Keratinocyte (primary cell): Measurements from ENCODE around the gene SCARB1. TPM values are rescaled to one million over a fixed set of nuclear protein-coding genes. Genes with fewer than 3 reads are reported as not detected.
A peak's percentile ranks its signal among the peaks of the same experiment; 100 is the strongest.

Experiments
- DNase-seq: peaks from one replicate; pipeline ENCODE4 v3.0.0-alpha.2; 2011; ENCODE audit warnings: low read depth, missing footprints, low spot score
- FAIRE-seq: peaks from 2 replicates; lab custom pipeline; 2011; peaks lifted over from hg19 to GRCh38; lab: Jason Lieb, UNC
- H2AFZ ChIP-seq: 2 replicates; pipeline ENCODE4 v1.6.0; 2012; ENCODE audit warnings: low read length, control low read depth, inconsistent platforms; ENCODE audit not compliant: control insufficient read depth
- H3K27ac ChIP-seq: 2 replicates; pipeline ENCODE4 v1.5.1; 2011; ENCODE audit warnings: low read length; ENCODE audit not compliant: control insufficient read depth, insufficient read depth
- H3K27me3 ChIP-seq: 3 replicates; pipeline ENCODE4 v1.6.0; 2011; ENCODE audit warnings: low read length; ENCODE audit not compliant: control insufficient read depth, insufficient read depth; ENCODE audit errors: extremely low read depth
- H3K36me3 ChIP-seq, 2 experiments: 2 replicates in 1 of 2; 3 replicates in 1 of 2; pipeline ENCODE4 v1.5.1; 2011; ENCODE audit warnings: low read length in 2 of 2, mild to moderate bottlenecking in 1 of 2; ENCODE audit not compliant: control insufficient read depth in 2 of 2, insufficient read depth in 2 of 2; ENCODE audit errors: extremely low read depth in 1 of 2
- H3K4me1 ChIP-seq: 3 replicates; pipeline ENCODE4 v1.5.1; 2011; ENCODE audit warnings: low read length; ENCODE audit not compliant: control insufficient read depth, insufficient read depth; ENCODE audit errors: extremely low read depth
- H3K4me2 ChIP-seq: 3 replicates; pipeline ENCODE4 v1.6.0; 2011; ENCODE audit warnings: low read depth, low read length; ENCODE audit not compliant: control insufficient read depth, insufficient read depth; ENCODE audit errors: extremely low read depth
- H3K4me3 ChIP-seq, 3 experiments: fragments of 200-600 bp in 1 of 3; sonication (generic) in 1 of 3; 2 replicates in 2 of 3; 3 replicates in 1 of 3; pipeline ENCODE4 v1.5.1; 2011 to 2016; ENCODE audit warnings: low read length in 3 of 3, mild to moderate bottlenecking in 3 of 3, control low read depth in 2 of 3, inconsistent platforms in 1 of 3, low read depth in 1 of 3, mixed read lengths in 1 of 3, mixed run types in 1 of 3, moderate library complexity in 1 of 3; ENCODE audit not compliant: control insufficient read depth in 2 of 3, insufficient read depth in 2 of 3; ENCODE audit errors: extremely low read depth in 1 of 3
- H3K79me2 ChIP-seq: 2 replicates; pipeline ENCODE4 v1.6.0; 2012; ENCODE audit warnings: low read length; ENCODE audit not compliant: control insufficient read depth, insufficient read depth
- H3K9ac ChIP-seq: 3 replicates; pipeline ENCODE4 v1.6.0; 2011; ENCODE audit warnings: low read length; ENCODE audit not compliant: control insufficient read depth, insufficient read depth; ENCODE audit errors: extremely low read depth
- H3K9me1 ChIP-seq: 3 replicates; pipeline ENCODE4 v1.6.0; 2011; ENCODE audit warnings: low read length; ENCODE audit not compliant: control insufficient read depth, insufficient read depth; ENCODE audit errors: extremely low read depth
- H3K9me3 ChIP-seq: 2 replicates; pipeline ENCODE4 v1.5.1; 2012; ENCODE audit warnings: low read depth, low read length; ENCODE audit not compliant: control insufficient read depth
- H4K20me1 ChIP-seq: 3 replicates; pipeline ENCODE4 v1.6.0; 2011; ENCODE audit warnings: low read length; ENCODE audit not compliant: control insufficient read depth, insufficient read depth; ENCODE audit errors: extremely low read depth
- EZH2 ChIP-seq: IDR thresholded peaks from one replicate; pipeline ENCODE4 v1.6.1; 2012; ENCODE audit warnings: inconsistent platforms, mild to moderate bottlenecking, low read length, moderate library complexity
- dilution Hi-C: fragments of 300-500 bp; cut with MboI; formaldehyde crosslinking; loops from one replicate; pipeline ENCODE4 v1.7.0; 2020; ENCODE audit warnings: low sequenced_read_pairs; ENCODE audit not compliant: extremely low pct_ligation_motif_present
- polyA plus RNA-seq, 5 experiments: library from polyadenylated mRNA; depleted of rRNA in 3 of 5; stranded (reverse) in 3 of 5; stranded (forward) in 1 of 5; unstranded in 1 of 5; fragments of >200 nt; gene quantifications; 1 replicate in 1 of 5; 2 replicates in 3 of 5; 3 replicates in 1 of 5; pipeline versions ENCODE4 v1.2.1 to v1.2.3, GENCODE V29; 2011 to 2012; ENCODE audit warnings: missing spikeins in 2 of 5, low read depth in 1 of 5, low replicate concordance in 1 of 5
- TF ChIP-seq, protein P1 (sequence below), 3 experiments: IDR thresholded peaks in 1 of 3; conservative IDR thresholded peaks in 1 of 3; optimal IDR thresholded peaks in 1 of 3; 2 replicates in 2 of 3; 3 replicates in 1 of 3; pipeline versions ENCODE3 to v1.5.1; 2011; ENCODE audit warnings: low read length in 3 of 3, mild to moderate bottlenecking in 3 of 3, moderate library complexity in 2 of 3, control low read depth in 1 of 3, inconsistent platforms in 1 of 3; ENCODE audit not compliant: insufficient read depth in 2 of 3; ENCODE audit errors: extremely low read depth in 1 of 3

SCARB1 gene
- polyA plus RNA-seq, 1 donor (not counting 4 experiments of a cell fraction or from before 2014, with no cell fraction given): 40.9 TPM

GRCh38 chr12:124745891-124746570, 117.6 kb downstream of the SCARB1 start:
- Histone ChIP-seq H3K4me3 (peak overlapping the region in 1 of 3 experiments; percentile 44), H3K27ac (no peak overlapping the region), H3K4me2 (peak overlapping the region; percentile 57), H3K9me3 (no peaks in the 10 kb centered on the region), H2AFZ (no peak overlapping the region), H4K20me1 (peaks cover 3% of the 10 kb centered on the region), H3K4me1 (peaks cover 15% of the 10 kb centered on the region), H3K9me1 (no peaks in the 10 kb centered on the region), H3K79me2 (no peaks in the 10 kb centered on the region), H3K27me3 (peaks cover 17% of the 10 kb centered on the region), H3K9ac (peak overlapping the region; percentile 42), H3K36me3 (no peaks in the 10 kb centered on the region)
- TF ChIP-seq EZH2: no peak
- TF ChIP-seq, protein P1, sequence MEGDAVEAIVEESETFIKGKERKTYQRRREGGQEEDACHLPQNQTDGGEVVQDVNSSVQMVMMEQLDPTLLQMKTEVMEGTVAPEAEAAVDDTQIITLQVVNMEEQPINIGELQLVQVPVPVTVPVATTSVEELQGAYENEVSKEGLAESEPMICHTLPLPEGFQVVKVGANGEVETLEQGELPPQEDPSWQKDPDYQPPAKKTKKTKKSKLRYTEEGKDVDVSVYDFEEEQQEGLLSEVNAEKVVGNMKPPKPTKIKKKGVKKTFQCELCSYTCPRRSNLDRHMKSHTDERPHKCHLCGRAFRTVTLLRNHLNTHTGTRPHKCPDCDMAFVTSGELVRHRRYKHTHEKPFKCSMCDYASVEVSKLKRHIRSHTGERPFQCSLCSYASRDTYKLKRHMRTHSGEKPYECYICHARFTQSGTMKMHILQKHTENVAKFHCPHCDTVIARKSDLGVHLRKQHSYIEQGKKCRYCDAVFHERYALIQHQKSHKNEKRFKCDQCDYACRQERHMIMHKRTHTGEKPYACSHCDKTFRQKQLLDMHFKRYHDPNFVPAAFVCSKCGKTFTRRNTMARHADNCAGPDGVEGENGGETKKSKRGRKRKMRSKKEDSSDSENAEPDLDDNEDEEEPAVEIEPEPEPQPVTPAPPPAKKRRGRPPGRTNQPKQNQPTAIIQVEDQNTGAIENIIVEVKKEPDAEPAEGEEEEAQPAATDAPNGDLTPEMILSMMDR (optimal IDR thresholded peaks at IDR 0.05 in 1 of 3, IDR thresholded peaks at IDR 0.05 in 1 of 3, conservative IDR thresholded peaks at IDR 0.05 in 1 of 3; ENCODE audit: extremely low read depth in 1 of 3, insufficient read depth in 2 of 3, low read length in 3 of 3): no peak
- FAIRE-seq: no peak
- no peak for DNase-seq
- dilution Hi-C loops: no loop called here

- H3K4me2 ChIP-seq: no peak overlapping the region
- TF ChIP-seq, protein P1 (optimal IDR thresholded peaks at IDR 0.05 in 1 of 3, IDR thresholded peaks at IDR 0.05 in 1 of 3, conservative IDR thresholded peaks at IDR 0.05 in 1 of 3; ENCODE audit: extremely low read depth in 1 of 3, insufficient read depth in 2 of 3, low read length in 3 of 3): no peak
- no peak for TF ChIP-seq EZH2
- no peaks in the 10 kb centered on the region for H3K9me1 ChIP-seq
- no peak overlapping the region for H2AFZ ChIP-seq
- DNase-seq (no peak), FAIRE-seq (no peak)
- H3K9ac ChIP-seq: no peak overlapping the region
- H3K79me2 ChIP-seq: no peaks in the 10 kb centered on the region
- no peaks in the 10 kb centered on the region for H3K9me3 ChIP-seq
- peaks cover 3% of the 10 kb centered on the region for H4K20me1 ChIP-seq
- dilution Hi-C loops: no loop called here
- no peak overlapping the region for H3K4me3 ChIP-seq
- no peaks in the 10 kb centered on the region for H3K36me3 ChIP-seq
- peaks cover 15% of the 10 kb centered on the region for H3K4me1 ChIP-seq
- H3K27me3 ChIP-seq: peaks cover 19% of the 10 kb centered on the region
- H3K27ac ChIP-seq: no peak overlapping the region
Measured at GRCh38 chr12:124745465-124745890, 118.2 kb downstream of the SCARB1 start.
